ENCODE results near the gene CHTOP.

GRCh38 chr1:153613406-153613805 lies 20.5 kb upstream of the CHTOP start:
- TF ChIP-seq FOSL1 (IDR thresholded peaks at IDR 0.05; ENCODE audit: insufficient read depth, low read depth, low read length) = no peak
- TF ChIP-seq ZNF274 (IDR thresholded peaks at IDR 0.05; ENCODE audit: borderline replicate concordance, extremely low read depth, low read length) = no peak
- no peak for TF ChIP-seq CTCF (IDR thresholded peaks at IDR 0.05; ENCODE audit: control extremely low read depth in 1 of 3, insufficient read depth in 1 of 3, low read depth in 1 of 3, low read length in 3 of 3)
- no peak for TF ChIP-seq KDM1A (IDR thresholded peaks at IDR 0.05; ENCODE audit: borderline replicate concordance, low read length)
